Testis (tissue), 3 donors: Measurements from ENCODE around the gene UBE2D1. TPM values are rescaled to one million over a fixed set of nuclear protein-coding genes. Genes with fewer than 3 reads are reported as not detected.
A peak's percentile ranks its signal among the peaks of the same experiment; 100 is the strongest.

ENCODE experiments used
- DNase-seq: peaks from one replicate; pipeline ENCODE4 v3.0.0-alpha.2; 2019
- H3K27ac ChIP-seq, 2 donors: fragments of 200-600 bp; sonication (generic); one replicate each; pipeline ENCODE4 v1.5.1; 2019
- H3K27me3 ChIP-seq: fragments of 200-600 bp; sonication (generic); one replicate; pipeline ENCODE4 v1.5.1; 2019
- H3K36me3 ChIP-seq: fragments of 200-600 bp; sonication (generic); one replicate; pipeline ENCODE4 v1.5.1; 2017; ENCODE audit warnings: low read depth; ENCODE audit errors: missing control alignments
- H3K4me1 ChIP-seq: fragments of 200-600 bp; sonication (generic); one replicate; pipeline ENCODE4 v1.5.1; 2019
- H3K4me3 ChIP-seq, 2 donors: fragments of 200-600 bp; sonication (generic); one replicate each; pipeline ENCODE4 v1.5.1; 2017 to 2019
- H3K9me3 ChIP-seq: fragments of 200-600 bp; sonication (generic); one replicate; pipeline ENCODE4 v1.5.1; 2017
- CTCF ChIP-seq, 3 experiments: fragments of 450-650 bp in 2 of 3; fragments of 200-600 bp in 1 of 3; sonication (generic) in 1 of 3; IDR thresholded peaks; one replicate each; pipeline ENCODE4 v1.5.1; 2016 to 2019; ENCODE audit warnings: antibody characterized with exemption in 3 of 3, mild to moderate bottlenecking in 2 of 3, moderate library complexity in 1 of 3
- POLR2A ChIP-seq: fragments of 450-650 bp; IDR thresholded peaks from one replicate; pipeline ENCODE4 v1.6.1; 2017; ENCODE audit warnings: antibody characterized with exemption, mild to moderate bottlenecking, moderate library complexity
- WGBS, 2 donors: methylation state at CpG; one replicate each; pipeline ENCODE4 v1.1.5; 2018; 5-methylcytosine and 5-hydroxymethylcytosine counted together
- intact Hi-C: fragments of 100-400 bp; cut with DNase I; formaldehyde crosslinking; loops from one replicate; pipeline ENCODE4 v1.15.1; 2023; ENCODE audit warnings: low total_unique reads
- polyA plus RNA-seq: library from polyadenylated mRNA; stranded (reverse); fragments of 350-450 nt; fragmentation: Illumina TruSeq; extraction: RNeasy Lipid Tissue Mini Kit (QIAGEN cat#74804); gene quantifications from one replicate; pipeline ENCODE4 v1.2.3, GENCODE V29; 2014; ENCODE audit warnings: low read depth, low replicate concordance; ENCODE audit not compliant: insufficient read depth
- total RNA-seq, 2 donors: library from RNA; depleted of rRNA; stranded (reverse); fragments of >200 nt; gene quantifications; one replicate each; pipeline ENCODE4 v1.2.3, GENCODE V29; 2016

The UBE2D1 gene
- total and polyA plus RNA-seq, 3 donors from 2014 or later = 8.4 to 13.1 (median 10.0) TPM

- no peaks in the 10 kb centered on the region for H3K9me3 ChIP-seq
- intact Hi-C loops = no loop called here
- WGBS, 2 donors = 64 to 72% methylated on average over 3 of the region's 3 CpGs
- no peak for DNase-seq
- H3K4me3 ChIP-seq = no peak overlapping the region
- no peak overlapping the region for H3K27ac ChIP-seq
- no peaks in the 10 kb centered on the region for H3K27me3 ChIP-seq
- H3K36me3 ChIP-seq = no peaks in the 10 kb centered on the region
- no peaks in the 10 kb centered on the region for H3K4me1 ChIP-seq
- TF ChIP-seq POLR2A (no peak), CTCF (IDR thresholded peaks at IDR 0.05) (no peak)
These were observed 12.6 kb upstream of the UBE2D1 start for GRCh38 chr10:58322072-58322834.

- no peak for DNase-seq
- TF ChIP-seq POLR2A = no peak
- TF ChIP-seq CTCF (IDR thresholded peaks at IDR 0.05) = no peak
- H3K27ac ChIP-seq = no peak overlapping the region
- intact Hi-C loops = no loop called here
- no peaks in the 10 kb centered on the region for H3K36me3 ChIP-seq
- H3K4me1 ChIP-seq = no peaks in the 10 kb centered on the region
- no peak overlapping the region for H3K4me3 ChIP-seq
- WGBS, 2 donors = 52 to 71% methylated on average over 1 of the region's 1 CpG
- H3K9me3 ChIP-seq = no peaks in the 10 kb centered on the region
- no peaks in the 10 kb centered on the region for H3K27me3 ChIP-seq
These were observed 12.0 kb upstream of the UBE2D1 start for GRCh38 chr10:58322835-58323209.

- TF ChIP-seq POLR2A (no peak), CTCF (IDR thresholded peaks at IDR 0.05) (no peak)
- Histone ChIP-seq H3K27ac (no peak overlapping the region), H3K4me1 (no peaks in the 10 kb centered on the region), H3K9me3 (no peaks in the 10 kb centered on the region), H3K27me3 (no peaks in the 10 kb centered on the region), H3K4me3 (peak overlapping the region; percentile 11 to 36), H3K36me3 (no peaks in the 10 kb centered on the region)
- 0 to 21% methylated on average over 4 to 20 of the region's 25 CpGs for WGBS, 2 donors
- intact Hi-C loops = no loop called here
- peak; percentile 28 for DNase-seq
These were observed 7.8 kb upstream of the UBE2D1 start for GRCh38 chr10:58326967-58327381.

- Histone ChIP-seq H3K9me3 (no peaks in the 10 kb centered on the region), H3K27me3 (no peaks in the 10 kb centered on the region), H3K4me1 (no peaks in the 10 kb centered on the region), H3K27ac (no peak overlapping the region), H3K4me3 (no peak overlapping the region), H3K36me3 (no peaks in the 10 kb centered on the region)
- DNase-seq = no peak
- intact Hi-C loops = no loop called here
- TF ChIP-seq CTCF (IDR thresholded peaks at IDR 0.05) = no peak
- TF ChIP-seq POLR2A = no peak
- 95 to 100% methylated on average over 1 of the region's 1 CpG for WGBS, 2 donors
These were observed 6.6 kb upstream of the UBE2D1 start for GRCh38 chr10:58328233-58328632.

GRCh38 chr10:58330431-58330830, 4.4 kb upstream of the UBE2D1 start:
- no peak overlapping the region for H3K27ac ChIP-seq
- no peak for TF ChIP-seq POLR2A
- no peak for TF ChIP-seq CTCF (IDR thresholded peaks at IDR 0.05)
- WGBS, 2 donors = 83 to 88% methylated on average over 1 of the region's 1 CpG
- H3K9me3 ChIP-seq = no peaks in the 10 kb centered on the region
- intact Hi-C loops = no loop called here
- H3K36me3 ChIP-seq = no peaks in the 10 kb centered on the region
- no peak for DNase-seq
- no peak overlapping the region for H3K4me3 ChIP-seq
- no peaks in the 10 kb centered on the region for H3K27me3 ChIP-seq
- H3K4me1 ChIP-seq = peaks cover 3% of the 10 kb centered on the region
